Activated CD8-positive, alpha-beta T cell treated with anti-CD3 and anti-CD28 coated beads for 36 hours (primary cell): ENCODE measurements around the gene C1orf105. TPM values are rescaled to one million over a fixed set of nuclear protein-coding genes. Genes with fewer than 3 reads are reported as not detected.

ENCODE experiments used
- ATAC-seq: fragments of 200-7000 bp; cut with Tn5 transposase; one replicate; pipeline ENCODE4 v1.10.0; 2021; ENCODE audit warnings: mild to moderate bottlenecking, moderate library complexity
- CTCF ChIA-PET: fragments of 350-600 bp; sonication (Branson Sonifier 250); formaldehyde crosslinking; loops from one replicate; lab custom pipeline; 2021; ENCODE audit warnings: antibody characterized with exemption; lab: Charles Lee
- POLR2A ChIA-PET: fragments of 350-600 bp; sonication (Branson Sonifier 250); formaldehyde crosslinking; loops from one replicate; lab custom pipeline; 2021; ENCODE audit warnings: antibody characterized with exemption; lab: Charles Lee
- DNase-seq: peaks from one replicate; pipeline ENCODE4 v3.0.0-alpha.2; 2020
- H3K27ac Mint-ChIP-seq: one replicate; pipeline ENCODE4 v1.8.0; 2021; ENCODE audit warnings: mild to moderate bottlenecking, mixed read lengths
- H3K27me3 Mint-ChIP-seq: one replicate; pipeline ENCODE4 v1.8.0; 2021; ENCODE audit warnings: mixed read lengths
- H3K36me3 Mint-ChIP-seq: one replicate; pipeline ENCODE4 v1.8.0; 2021; ENCODE audit warnings: low read depth, mixed read lengths
- H3K4me1 Mint-ChIP-seq: one replicate; pipeline ENCODE4 v1.8.0; 2021; ENCODE audit warnings: low read depth, mixed read lengths
- H3K4me3 Mint-ChIP-seq: one replicate; pipeline ENCODE4 v1.8.0; 2021; ENCODE audit warnings: mild to moderate bottlenecking, moderate library complexity, mixed read lengths
- H3K9me3 Mint-ChIP-seq: one replicate; pipeline ENCODE4 v1.8.0; 2021; ENCODE audit warnings: mixed read lengths
- CTCF ChIP-seq: fragments of 200-600 bp; IDR thresholded peaks from one replicate; pipeline ENCODE4 v1.8.0; 2022; ENCODE audit warnings: antibody characterized with exemption, mild to moderate bottlenecking
- intact Hi-C: fragments of 100-400 bp; cut with micrococcal nuclease; formaldehyde crosslinking; loops from one replicate; pipeline ENCODE4 v1.10.0; 2022
- total RNA-seq, 2 experiments: library from RNA; stranded (reverse); gene quantifications; one replicate each; pipeline ENCODE4 v1.2.3, GENCODE V29; 2021

The C1orf105 gene
- total RNA-seq, 2 experiments from 2014 or later, result not detected

GRCh38 chr1:172471666-172472065 lies 51.2 kb downstream of the C1orf105 start:
- Mint-ChIP-seq H3K9me3 (no peaks in the 10 kb centered on the region), H3K27ac (no peak overlapping the region), H3K4me1 (no peaks in the 10 kb centered on the region), H3K27me3 (peaks cover 1% of the 10 kb centered on the region), H3K36me3 (no peaks in the 10 kb centered on the region), H3K4me3 (no peak overlapping the region)
- ChIA-PET POLR2A (no interaction called here), CTCF (no interaction called here)
- no peak for ATAC-seq
- intact Hi-C loops, result no loop called here
- TF ChIP-seq CTCF, result no peak
- no peak for DNase-seq

GRCh38 chr1:172472495-172472894 lies 52.0 kb downstream of the C1orf105 start:
- DNase-seq (no peak), ATAC-seq (no peak)
- POLR2A ChIA-PET, result no interaction called here
- H3K4me3 Mint-ChIP-seq, result no peak overlapping the region
- H3K36me3 Mint-ChIP-seq, result no peaks in the 10 kb centered on the region
- no peak for TF ChIP-seq CTCF
- intact Hi-C loops, result no loop called here
- no peak overlapping the region for H3K27ac Mint-ChIP-seq
- H3K9me3 Mint-ChIP-seq, result no peaks in the 10 kb centered on the region
- no peaks in the 10 kb centered on the region for H3K4me1 Mint-ChIP-seq
- CTCF ChIA-PET, result no interaction called here
- H3K27me3 Mint-ChIP-seq, result peaks cover 1% of the 10 kb centered on the region

GRCh38 chr1:172473302-172473701 lies 52.8 kb downstream of the C1orf105 start:
- H3K36me3 Mint-ChIP-seq, result no peaks in the 10 kb centered on the region
- CTCF ChIA-PET, result interaction anchor here (1.4 kb wide), 1 partner anchor 34 kb away, joined by 3 read pairs; no protein-coding TSS in a partner anchor
- H3K27ac Mint-ChIP-seq, result no peak overlapping the region
- DNase-seq (no peak), ATAC-seq (no peak)
- H3K4me1 Mint-ChIP-seq, result no peaks in the 10 kb centered on the region
- H3K27me3 Mint-ChIP-seq, result peaks cover 1% of the 10 kb centered on the region
- intact Hi-C loops, result no loop called here
- POLR2A ChIA-PET, result no interaction called here
- no peaks in the 10 kb centered on the region for H3K9me3 Mint-ChIP-seq
- TF ChIP-seq CTCF, result no peak
- H3K4me3 Mint-ChIP-seq, result no peak overlapping the region

- ChIA-PET POLR2A (no interaction called here), CTCF (interaction anchor here (1.4 kb wide), 1 partner anchor 34 kb away, joined by 3 read pairs; no protein-coding TSS in a partner anchor)
- H3K36me3 Mint-ChIP-seq, result no peaks in the 10 kb centered on the region
- intact Hi-C loops, result no loop called here
- no peak for ATAC-seq
- no peak for TF ChIP-seq CTCF
- H3K4me1 Mint-ChIP-seq, result no peaks in the 10 kb centered on the region
- no peak for DNase-seq
- H3K9me3 Mint-ChIP-seq, result no peaks in the 10 kb centered on the region
- H3K27me3 Mint-ChIP-seq, result peaks cover 1% of the 10 kb centered on the region
- H3K27ac Mint-ChIP-seq, result no peak overlapping the region
- no peak overlapping the region for H3K4me3 Mint-ChIP-seq
Measured at GRCh38 chr1:172473842-172474241, 53.4 kb downstream of the C1orf105 start.

GRCh38 chr1:172476218-172476811 lies 55.8 kb downstream of the C1orf105 start:
- intact Hi-C loops, result no loop called here
- Mint-ChIP-seq H3K27ac (no peak overlapping the region), H3K4me3 (no peak overlapping the region), H3K36me3 (no peaks in the 10 kb centered on the region), H3K4me1 (peaks cover 2% of the 10 kb centered on the region), H3K9me3 (no peaks in the 10 kb centered on the region), H3K27me3 (peaks cover 1% of the 10 kb centered on the region)
- CTCF ChIA-PET, result no interaction called here
- POLR2A ChIA-PET, result no interaction called here
- TF ChIP-seq CTCF, result no peak
- DNase-seq (no peak), ATAC-seq (no peak)
